HG03442 (cell line): Measurements from ENCODE around the gene SV2B.
"Not testable (repeated sequence)": the region's sequence is repeated elsewhere in the genome, so short reads cannot be mapped to it uniquely, and the experiment has no call there.

Experiments
- ATAC-seq: cut with Tn5 transposase; IDR thresholded peaks from one replicate; pipeline ENCODE4 v1.9.1; 2021; ENCODE audit warnings: mild to moderate bottlenecking, moderate library complexity; ENCODE audit not compliant: unreplicated experiment

The SV2B gene, protein sequence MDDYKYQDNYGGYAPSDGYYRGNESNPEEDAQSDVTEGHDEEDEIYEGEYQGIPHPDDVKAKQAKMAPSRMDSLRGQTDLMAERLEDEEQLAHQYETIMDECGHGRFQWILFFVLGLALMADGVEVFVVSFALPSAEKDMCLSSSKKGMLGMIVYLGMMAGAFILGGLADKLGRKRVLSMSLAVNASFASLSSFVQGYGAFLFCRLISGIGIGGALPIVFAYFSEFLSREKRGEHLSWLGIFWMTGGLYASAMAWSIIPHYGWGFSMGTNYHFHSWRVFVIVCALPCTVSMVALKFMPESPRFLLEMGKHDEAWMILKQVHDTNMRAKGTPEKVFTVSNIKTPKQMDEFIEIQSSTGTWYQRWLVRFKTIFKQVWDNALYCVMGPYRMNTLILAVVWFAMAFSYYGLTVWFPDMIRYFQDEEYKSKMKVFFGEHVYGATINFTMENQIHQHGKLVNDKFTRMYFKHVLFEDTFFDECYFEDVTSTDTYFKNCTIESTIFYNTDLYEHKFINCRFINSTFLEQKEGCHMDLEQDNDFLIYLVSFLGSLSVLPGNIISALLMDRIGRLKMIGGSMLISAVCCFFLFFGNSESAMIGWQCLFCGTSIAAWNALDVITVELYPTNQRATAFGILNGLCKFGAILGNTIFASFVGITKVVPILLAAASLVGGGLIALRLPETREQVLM

DNA sequence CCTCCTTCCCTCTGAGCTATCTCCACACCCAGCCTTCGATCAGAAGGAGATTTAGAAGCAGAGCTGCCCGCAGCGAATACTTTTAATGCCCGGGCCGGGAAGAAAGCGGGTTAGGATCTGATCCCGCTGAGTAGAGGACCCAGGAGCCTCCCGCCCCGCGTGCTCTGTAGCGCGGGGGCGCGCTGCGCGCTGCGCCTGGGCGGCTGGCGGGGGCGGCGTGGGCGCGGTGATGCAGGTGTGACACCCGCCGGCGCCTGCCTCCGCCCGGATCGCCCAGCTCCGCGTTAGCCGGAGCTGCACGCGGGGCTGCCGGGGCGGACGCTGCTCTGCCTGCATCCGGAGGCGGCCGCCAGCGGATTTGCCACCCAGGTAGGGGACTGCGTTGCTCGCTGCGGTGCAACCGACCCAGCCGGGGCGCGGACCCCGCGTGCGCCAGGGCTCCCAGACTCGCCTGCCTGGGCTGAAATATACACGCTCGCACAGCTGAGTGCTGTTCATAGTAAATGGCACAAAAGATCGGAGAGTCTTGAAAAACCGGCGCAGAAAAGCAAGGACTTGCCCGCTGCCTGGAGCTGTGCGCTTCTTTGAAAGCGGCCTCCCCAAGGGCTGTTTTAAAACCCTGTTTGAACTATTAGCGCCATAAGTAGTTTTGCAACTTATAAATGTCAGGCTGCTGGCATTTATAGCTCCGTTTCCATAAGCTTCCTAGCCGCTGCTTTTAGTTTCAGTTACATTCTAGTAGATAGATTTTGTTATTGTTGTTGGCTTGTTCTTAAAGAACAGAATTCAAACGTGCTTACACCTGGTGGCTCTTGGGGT, at the start of gene SV2B:
SV2B (plus strand) TSS at position 263 of the 819 bp plus-strand sequence. CDS start 126,007 bp downstream, outside the sequence.
- ATAC-seq: peak; percentile 71

DNA sequence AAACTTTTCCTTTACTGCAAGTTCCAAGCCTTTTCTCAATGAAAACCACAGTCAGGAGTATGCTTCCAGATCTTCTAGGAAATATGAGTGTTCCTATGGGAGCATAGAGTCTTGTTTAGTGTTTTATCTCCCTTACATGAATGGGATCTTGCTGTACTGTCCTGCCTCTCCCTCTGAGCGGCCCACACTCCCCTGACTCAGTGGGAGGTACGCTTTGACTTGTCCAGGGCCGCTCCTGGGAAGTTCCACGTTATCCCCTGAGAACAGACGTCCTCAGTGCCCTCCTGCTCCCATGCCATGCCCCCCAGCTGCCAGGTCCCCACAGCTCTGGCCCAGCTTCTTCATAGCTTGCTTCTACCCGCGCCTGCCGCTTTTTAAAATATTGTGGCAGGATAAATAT, 48.8 kb upstream of the SV2B start:
- ATAC-seq: no peak

DNA sequence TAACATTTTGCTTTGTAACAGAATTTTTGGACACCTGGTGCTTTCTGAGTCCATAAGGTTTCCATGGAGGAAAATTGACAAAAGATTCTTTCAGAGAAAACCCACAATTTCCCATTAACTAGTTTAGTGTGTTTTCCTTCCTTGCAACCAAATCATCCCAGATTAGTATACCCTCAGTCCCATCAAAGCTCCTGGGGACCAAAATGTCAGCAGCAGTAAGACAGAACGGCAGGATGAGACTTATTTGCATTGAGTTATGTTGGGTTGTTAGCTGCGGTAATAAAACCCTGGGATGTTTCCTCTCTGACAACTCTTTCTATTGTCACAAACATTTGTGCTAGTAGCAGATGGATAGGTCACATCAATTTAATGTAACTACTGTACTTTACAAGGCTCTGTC, 45.2 kb upstream of the SV2B start:
- no peak for ATAC-seq

DNA sequence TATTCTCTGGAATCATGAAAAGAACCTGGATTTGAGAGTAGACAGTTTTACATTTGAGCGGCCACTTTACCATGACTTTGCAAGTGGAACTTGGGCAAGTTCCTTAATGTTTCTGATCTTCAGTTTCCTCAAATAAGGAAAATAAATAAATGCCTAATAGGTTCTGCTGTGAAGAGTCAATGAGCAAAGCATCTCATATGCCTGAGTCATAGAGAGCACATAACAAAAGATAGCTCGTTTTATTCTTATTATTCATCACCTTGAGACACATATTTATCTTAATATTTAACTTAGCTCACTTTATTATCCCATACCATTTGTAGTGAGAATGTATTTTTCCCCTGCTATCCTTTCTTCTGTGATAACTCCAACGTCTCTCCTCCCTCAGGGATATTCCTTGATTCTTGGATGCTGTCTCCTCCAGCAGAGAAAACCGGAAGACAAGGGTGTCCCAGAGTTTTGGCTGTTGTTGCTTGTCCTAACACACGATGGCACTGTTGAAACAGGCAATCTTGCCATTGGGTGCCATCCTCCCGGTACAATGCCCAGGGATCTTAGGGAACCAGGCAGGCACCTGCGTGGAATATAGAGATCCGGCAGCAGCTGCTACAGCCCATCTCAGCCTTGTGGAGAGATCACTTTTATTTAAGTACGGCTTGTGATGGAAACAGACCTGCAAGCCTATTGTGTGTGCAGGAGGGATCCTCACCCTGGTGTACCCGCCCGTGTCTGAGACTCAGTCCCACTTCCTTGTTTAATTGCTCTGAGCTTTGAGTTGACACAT, 44.3 kb upstream of the SV2B start:
- ATAC-seq: no peak

DNA sequence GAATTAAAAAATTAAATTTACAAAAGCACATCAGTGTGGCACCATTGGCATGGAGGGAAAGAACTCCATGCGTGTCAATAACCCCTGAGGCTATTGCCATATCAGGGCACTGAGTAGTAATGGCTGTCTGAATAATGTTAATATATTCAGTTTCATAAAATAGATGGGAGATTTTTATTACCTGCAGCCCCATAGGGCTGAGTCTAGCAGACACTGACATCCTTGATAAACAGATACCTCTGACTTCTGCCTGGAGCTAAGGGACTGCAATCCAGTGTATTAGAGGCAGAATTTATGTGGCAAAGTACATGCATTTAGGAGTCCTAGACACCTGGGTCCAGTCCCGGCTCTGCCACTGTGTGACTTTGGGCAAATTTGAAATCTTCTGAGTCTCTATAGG, 38.8 kb upstream of the SV2B start:
- ATAC-seq: no peak

DNA sequence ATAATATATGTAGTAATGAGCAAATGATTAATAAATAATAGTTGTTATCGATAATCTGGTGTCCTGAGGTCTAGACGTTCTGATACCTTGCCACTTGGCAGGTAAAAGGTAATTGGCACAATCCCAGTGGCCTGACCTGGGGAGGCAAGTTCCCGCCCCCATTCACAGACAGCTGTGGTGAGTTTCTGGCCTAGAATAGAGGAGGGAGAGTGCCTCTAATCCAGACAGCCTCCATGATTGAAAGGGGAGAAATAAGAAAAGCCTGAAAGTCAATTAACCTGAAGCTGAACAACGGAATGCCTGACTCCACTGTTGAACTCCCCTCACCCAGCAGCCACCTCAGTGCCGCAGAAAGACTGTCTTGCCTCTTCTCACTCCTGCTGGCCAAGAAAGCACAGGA, 38.1 kb upstream of the SV2B start:
- ATAC-seq: no peak

DNA sequence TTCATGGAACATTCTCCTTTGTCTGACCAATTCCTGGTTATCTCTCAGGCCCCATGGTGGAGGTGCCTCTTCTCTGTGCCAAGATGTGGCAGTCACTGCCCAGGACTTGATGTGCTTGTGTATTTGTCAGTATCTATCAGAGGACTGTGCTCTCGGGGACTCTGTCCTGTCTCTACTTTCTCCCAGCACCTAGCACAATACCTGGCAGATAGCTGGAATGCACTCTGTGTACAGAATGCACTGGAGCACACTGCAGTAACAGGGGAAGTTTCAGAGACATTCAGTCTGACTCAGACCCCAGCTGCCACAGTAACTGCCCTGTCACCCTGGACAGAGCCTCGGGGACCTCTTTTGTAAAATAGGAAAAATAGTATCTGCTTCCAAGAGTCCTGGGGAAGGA, 34.6 kb upstream of the SV2B start:
- no peak for ATAC-seq

DNA sequence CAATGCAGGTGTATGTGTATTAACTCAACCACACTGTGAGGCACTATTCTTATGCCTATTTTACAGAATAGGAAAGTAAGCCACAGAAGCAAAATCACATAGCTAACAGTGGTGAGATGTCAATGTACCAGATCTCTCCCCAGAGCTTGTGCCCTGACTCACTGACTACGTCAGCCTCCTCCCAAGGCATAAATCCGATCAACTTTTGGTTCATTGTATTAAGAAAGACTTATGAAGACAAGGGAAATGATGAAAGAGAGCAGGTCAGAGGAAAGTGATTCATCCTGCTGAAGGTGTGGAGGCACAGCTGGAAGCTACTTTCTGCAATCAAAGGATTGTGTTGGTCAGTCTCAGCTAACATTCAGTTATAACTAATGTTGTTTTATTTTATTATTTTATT, 33.0 kb upstream of the SV2B start:
- ATAC-seq: no peak

DNA sequence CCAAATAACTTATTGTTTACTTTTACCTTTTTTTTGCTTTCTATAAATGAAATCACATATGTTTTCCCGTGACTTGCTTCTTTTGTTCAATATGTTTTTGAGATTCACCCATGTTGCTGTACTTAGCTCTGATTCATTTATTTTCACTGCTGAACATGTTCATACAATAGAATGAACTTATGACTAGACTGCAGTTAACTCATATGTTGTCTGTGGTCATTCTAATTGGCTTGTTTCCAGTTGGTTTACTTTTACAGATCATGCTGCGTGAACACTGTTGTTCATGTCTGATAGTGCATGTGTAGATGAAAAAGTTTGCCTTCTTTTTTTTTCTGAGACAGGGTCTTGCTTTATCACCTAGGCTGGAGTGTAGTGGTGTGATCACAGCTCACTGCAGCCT, 31.6 kb upstream of the SV2B start:
- ATAC-seq: no peak

DNA sequence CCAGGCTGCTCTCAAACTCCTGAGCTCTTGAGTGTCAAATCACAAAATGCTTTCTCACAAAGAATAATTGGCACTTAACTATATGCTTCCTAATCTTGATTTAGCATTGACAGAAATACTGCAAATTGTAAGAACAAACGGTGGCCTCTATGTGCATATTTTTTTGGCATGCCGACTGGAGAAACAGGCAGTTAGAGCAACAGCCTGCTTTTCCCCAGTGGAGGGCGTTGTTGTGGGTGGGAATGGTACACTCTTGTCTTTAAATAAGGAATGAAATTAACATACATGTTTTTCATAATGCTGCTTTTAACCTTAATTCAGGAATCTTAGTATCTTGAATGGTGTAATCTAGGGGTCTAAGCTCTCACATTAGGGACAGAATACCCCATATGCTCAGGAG, 31.1 kb upstream of the SV2B start:
- no peak for ATAC-seq

DNA sequence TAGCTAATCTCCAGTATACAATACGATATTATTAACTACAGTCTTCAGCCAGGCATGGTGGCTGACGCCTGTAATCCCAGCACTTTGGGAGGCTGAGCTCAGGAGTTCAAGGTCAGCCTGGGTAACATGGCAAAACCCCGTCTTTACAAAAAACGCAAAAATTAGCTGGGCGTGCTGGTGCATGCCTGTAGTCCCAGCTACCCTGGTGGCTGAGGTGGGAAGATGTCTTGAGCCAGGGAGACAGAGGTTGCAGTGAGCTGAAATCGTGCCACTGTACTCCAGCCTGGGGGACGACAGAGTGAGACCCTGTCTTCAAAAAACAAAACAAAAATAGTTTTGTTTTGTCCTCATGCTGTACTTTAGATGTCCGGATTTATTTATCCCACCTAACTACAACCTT, 29.2 kb upstream of the SV2B start:
- no peak for ATAC-seq

DNA sequence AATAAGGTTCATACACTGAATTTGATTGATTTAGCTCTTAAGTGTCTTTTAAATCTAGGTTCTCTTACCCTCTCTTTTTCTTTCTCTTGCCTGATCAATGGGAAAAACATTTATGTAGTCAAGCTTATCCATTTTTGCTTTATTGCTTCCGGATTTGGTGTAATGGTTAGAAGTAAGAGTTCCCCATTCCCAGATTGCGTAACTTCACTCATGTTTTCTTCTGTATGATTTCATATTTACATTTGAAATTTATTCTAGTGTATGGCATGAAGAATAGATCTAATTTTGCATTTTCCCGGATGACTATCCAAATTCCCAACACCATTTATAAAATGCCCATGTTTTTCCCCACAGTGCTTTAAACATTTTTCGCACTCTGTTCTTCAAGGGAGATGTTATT, 27.9 kb upstream of the SV2B start:
- ATAC-seq: no peak

DNA sequence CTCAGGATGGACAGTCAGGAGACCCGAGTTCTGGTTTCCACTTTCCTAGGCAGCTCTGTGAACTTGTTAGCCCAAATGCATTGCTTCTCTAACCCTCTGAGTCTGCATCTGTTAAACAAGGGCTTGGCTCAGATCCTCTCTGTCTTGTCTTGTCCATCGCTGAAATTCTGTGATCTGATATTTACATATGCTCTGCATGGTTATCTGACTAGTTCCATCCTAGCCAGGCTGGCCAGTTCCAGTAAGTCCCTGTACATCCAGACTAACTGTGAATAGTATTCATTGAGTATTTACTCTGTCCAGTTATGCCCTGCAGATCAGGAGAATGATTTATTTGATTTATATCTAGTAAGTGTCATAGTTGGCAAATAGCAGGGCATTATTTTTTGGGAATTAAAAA, 27.0 kb upstream of the SV2B start:
- no peak for ATAC-seq

DNA sequence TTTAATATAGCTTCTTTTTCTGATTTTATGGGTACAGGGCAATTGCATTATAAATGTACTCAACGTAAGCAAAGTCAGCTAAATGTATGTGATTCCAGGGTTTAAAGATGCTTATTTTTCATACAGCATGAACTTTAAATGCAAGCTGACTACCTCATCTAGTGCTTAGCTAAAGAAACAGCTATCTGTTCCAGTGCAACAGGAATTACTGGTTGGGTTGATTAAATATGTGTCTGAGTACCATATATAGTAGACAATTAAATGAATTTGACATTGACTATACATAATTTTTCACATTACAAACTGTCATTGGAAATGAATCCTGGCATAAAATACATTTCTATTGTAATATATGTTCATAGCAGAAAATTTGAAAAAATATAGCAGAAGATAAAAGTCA, 26.3 kb upstream of the SV2B start:
- ATAC-seq: no peak

DNA sequence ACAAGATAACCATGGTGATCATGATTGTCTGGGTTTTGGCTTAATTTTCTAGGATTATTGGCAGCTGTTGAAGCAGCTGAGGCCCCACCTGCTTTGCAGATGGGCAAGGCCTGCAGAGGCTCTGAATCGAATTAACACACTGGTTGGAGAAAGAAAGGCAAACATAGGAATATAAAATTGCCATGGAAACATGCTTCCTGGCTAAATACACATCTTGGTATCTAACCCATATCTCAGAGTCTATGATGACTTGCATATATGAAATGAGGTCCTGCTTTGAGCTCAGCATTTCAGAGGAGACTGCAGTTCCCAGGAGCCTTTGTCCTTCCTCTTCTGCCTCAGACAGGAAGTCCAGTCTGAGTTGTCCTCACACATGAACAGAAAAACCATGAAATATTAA, 24.3 kb upstream of the SV2B start:
- no peak for ATAC-seq

DNA sequence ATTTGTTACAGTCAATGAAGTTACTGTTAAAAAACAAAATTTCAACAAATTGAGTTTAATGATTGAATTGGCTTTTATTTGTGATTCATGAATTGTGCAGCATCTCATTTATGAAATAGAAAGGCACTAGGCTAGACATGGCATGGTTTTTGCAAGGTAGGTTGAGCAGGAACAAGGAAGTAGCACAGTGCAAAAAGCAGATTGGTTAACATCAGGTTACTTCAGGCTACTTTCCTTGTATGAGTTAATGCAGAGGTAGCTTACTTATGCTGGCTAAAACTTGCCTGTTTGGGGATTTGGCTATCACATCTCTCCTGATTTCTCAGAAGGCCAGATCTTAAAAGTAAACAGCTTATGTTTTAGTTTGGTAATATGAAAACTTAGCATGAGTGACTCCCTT, 23.0 kb upstream of the SV2B start:
- no peak for ATAC-seq

DNA sequence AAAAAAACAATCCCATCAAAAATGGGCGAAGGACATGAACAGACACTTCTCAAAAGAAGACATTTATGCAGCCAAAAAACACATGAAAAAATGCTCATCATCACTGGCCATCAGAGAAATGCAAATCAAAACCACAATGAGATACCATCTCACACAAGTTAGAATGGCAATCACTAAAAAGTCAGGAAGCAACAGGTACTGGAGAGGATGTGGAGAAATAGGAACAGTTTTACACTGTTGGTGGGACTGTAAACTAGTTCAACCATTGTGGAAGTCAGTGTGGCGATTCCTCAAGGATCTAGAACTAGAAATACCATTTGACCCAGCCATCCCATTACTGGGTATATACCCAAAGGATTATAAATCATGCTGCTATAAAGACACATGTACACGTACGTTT, 6.2 kb upstream of the SV2B start:
- ATAC-seq: not testable (repeated sequence)

DNA sequence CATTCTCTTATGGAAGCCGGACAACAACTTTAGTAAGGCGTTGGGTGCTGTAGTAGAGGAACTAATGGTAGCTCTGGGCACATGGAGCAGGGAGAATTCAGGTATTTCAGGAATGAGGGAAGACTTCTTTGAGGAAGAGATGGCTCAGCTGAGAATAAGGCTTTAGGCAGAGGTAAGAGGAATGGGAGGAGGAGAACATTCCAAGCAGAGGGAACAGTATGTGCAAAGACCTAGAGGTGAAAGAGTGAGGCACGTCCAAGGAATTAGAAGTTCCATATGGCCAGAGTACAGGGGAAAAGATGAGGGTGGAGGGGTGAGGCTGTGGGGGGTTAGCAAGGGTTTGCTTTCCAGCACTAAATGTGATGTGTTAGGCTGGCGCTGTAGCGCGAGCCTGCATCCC, 1.6 kb upstream of the SV2B start:
- no peak for ATAC-seq

DNA sequence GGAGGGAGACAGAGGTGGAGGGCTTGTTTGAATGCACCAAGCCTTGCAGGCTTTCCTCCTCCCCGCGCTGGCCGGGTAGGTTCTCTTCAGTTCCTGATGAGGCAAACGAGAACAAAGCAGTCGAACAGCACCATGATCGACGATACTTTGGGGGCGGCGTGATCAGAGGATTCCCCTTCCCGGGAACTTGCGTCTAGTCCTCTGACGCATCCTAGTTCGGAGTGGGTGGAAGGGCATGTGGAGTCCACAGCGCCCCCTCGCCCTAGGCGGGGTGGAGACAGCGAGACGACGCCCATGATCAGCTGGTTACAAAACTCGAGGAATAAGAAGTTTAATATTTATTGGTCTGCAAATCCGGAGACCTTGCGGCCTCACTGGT, 452 bp upstream of the SV2B start:
- no peak for ATAC-seq

DNA sequence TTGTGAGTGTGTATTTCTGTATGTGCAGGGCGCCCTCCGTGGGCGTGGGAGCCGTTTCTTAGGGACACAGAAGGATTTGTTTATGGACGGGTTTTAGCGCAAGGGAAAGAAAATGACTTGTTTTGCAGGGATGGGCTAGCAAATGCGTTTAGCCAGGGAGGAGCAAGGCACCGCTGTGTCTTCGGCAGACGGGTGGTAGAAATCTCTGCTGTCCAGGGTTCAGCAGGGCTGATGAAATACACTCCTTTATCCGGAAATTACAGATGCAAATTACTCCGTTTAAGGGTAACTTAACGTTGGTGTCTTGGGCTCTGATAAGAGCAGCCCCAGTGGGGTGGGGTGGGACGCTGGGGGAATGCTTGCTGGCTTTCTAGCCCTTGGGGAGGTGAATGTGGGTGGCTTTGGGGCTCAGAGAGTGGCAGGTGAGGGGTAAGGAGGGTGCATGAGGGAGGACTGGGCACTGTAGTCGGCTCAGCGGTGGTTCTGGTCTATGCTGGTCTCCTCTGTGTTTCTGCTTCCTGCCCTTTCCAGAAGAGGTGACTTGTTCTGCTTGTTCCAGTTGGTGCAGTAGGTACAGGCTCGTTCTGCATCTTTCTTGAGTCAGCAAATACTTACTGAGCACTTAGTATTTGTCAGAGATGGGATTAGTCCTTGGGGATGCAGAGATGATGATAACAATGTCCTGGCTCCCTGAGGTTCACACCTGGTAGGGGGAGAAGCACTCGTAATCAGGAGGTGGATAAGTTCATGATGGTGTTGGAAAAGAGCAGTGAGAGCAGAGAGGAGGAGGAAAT, 954 bp downstream of the SV2B start:
- ATAC-seq: no peak
